RWPE1 (cell line): ENCODE data around the gene STRIP1.
A peak's percentile ranks its signal among the peaks of the same experiment; 100 is the strongest.

Source experiments
- CTCF ChIA-PET: fragments of 350-600 bp; sonication (Branson Sonifier 250); formaldehyde crosslinking; extraction: SDS; loops from one replicate; lab custom pipeline; 2021; lab: Yijun Ruan, JAX
- POLR2A ChIA-PET: fragments of 400-600 bp; formaldehyde crosslinking; extraction: SDS; loops from one replicate; lab custom pipeline; 2020; ENCODE audit warnings: antibody characterized with exemption; ENCODE audit not compliant: low non-redundant PET; lab: Yijun Ruan, JAX
- DNase-seq: peaks from one replicate; pipeline ENCODE4 v3.0.0; 2012; ENCODE audit warnings: low spot score
- H3K27ac ChIP-seq: fragments of 450-650 bp; 2 replicates; pipeline ENCODE4 v1.5.1; 2017
- TF ChIP-seq, protein P1 (sequence below): fragments of 450-650 bp; conservative IDR thresholded peaks from 2 replicates; pipeline ENCODE4 v1.5.1; 2017; ENCODE audit warnings: low read depth, mild to moderate bottlenecking

The STRIP1 gene

DNA sequence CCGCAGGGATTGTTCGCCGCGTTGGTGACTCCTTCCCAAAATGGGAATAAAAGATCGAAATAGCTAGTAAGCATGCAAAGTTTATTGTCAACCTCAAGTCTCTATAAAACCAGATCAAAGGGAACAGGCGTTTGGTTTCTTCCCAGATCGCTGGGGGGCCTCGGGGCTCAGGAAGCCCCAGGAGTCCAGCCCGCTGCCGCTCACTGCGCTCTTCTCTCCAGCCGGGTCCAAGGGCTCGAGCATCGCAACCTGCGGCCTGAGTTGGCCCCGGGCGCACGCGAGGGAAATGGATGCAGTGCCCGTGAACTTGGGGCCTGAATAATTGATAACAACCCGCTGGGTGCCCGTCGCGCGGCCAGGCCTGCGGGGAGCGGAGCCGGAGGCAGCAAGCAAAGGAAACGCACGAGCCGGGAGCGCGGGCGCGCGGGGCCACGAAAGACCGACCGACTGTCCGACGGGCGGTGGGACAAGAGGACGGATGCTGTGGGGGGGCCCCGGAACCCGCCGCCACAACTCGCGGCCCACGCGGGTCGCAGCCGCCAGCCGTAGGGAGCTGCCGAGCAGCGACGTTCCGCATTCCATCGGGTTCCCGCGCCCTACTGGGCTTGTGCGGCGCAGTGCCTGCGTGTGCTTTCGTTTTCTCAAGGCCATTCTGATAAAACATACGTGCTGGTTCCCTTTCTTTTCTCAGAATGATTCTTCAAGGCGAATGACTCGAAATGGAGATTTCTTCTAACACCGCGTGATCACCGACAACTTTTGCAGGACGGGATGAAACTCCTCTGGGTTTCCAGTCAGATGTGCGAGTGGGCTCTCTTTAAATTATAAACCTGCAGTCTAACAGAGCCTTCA is 50.0 kb downstream of the STRIP1 start:
- POLR2A ChIA-PET = no interaction called here
- CTCF ChIA-PET = no interaction called here
- TF ChIP-seq, protein P1, sequence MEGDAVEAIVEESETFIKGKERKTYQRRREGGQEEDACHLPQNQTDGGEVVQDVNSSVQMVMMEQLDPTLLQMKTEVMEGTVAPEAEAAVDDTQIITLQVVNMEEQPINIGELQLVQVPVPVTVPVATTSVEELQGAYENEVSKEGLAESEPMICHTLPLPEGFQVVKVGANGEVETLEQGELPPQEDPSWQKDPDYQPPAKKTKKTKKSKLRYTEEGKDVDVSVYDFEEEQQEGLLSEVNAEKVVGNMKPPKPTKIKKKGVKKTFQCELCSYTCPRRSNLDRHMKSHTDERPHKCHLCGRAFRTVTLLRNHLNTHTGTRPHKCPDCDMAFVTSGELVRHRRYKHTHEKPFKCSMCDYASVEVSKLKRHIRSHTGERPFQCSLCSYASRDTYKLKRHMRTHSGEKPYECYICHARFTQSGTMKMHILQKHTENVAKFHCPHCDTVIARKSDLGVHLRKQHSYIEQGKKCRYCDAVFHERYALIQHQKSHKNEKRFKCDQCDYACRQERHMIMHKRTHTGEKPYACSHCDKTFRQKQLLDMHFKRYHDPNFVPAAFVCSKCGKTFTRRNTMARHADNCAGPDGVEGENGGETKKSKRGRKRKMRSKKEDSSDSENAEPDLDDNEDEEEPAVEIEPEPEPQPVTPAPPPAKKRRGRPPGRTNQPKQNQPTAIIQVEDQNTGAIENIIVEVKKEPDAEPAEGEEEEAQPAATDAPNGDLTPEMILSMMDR = no peak
- no peak for DNase-seq
- no peak overlapping the region for H3K27ac ChIP-seq

DNA sequence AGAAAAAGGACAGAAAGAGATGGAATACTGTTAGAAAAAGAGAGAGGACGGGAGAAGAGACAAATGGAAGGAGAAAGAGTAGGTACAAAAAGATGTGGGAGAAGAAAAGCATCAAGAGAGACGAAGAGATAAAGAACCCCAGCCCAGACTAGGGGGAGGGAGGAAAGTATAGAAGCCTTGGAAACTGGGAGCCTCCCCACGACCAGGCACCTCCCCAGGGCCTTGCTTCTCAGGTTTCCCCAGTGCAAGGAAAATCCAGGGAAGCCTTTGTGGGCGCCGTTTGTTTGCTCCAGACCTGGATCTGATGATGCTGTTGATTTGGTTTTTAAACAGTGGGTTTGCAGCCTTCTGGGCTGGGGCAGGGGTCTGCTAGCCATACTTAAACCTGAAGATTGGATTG is 51.2 kb downstream of the STRIP1 start:
- CTCF ChIA-PET = no interaction called here
- POLR2A ChIA-PET = no interaction called here
- no peak overlapping the region for H3K27ac ChIP-seq
- DNase-seq = no peak
- TF ChIP-seq, protein P1 = no peak

DNA sequence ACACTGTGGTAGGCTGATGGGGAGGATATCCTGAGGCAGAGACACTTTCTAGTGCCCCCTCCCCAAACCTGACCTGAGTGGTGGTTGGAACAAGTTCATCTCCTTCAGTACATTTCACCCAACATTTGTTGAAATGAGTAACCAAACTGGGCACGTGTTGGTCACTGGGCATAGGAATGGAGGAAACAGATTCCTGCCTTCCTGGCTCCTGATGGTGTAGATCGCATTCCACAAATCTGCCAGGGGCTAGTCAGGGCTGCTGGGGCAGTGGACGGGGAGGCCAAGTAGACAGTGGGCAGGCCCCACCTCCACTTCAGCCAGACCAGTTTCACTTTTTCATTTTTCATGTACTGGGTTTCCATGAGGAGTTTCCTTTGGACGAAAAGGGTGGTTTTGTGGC is 52.5 kb downstream of the STRIP1 start:
- ChIA-PET POLR2A (no interaction called here), CTCF (interaction anchor here (1.3 to 3.0 kb wide), 5 partner anchors 14 to 33 kb away, joined by 4 to 34 read pairs (median 5); no protein-coding TSS in a partner anchor)
- TF ChIP-seq, protein P1 = no peak
- no peak overlapping the region for H3K27ac ChIP-seq
- DNase-seq = no peak

DNA sequence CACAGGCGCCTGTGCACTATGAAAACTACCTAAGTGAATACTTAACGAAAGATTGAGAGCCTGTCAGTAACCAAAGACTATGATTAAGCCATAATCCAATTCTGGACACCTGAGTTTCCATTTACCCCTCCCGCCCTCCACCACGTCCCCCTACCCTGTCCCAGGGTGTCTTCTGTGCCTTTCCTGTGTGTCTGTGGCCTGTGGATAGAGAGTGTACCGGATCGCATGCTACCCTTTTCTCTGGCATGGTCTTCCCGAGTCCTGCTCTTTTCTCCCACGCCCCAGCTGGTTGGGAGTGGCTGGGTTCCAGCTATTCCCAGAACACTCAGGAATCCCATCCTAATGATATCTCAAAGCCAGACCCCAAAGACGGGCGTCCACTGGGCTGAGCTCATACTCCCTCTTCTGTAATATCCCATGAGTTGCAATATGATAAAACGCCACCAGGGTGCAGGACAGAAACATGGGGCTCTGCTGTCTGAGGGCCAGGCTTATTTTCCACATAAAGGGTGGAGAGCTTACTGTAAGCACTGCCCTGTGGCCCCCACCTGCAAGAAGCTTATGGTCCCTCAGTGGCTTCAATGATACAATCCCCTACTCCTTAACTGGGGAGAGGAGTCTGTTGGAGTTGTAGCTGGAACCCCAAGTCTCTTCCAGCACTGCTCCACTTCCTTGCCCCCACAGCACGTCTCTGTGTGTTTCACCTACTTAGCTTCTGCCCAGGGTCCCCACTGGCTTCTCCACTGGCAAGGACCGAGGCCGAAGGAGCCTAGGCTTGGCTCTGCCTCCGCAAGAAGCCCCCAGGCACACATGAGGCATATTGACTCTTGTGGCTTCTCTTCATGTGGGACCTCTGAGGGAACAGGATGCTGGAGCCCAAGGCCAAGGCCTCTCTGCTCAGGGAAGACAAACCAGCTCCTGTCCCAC is 53.7 kb downstream of the STRIP1 start:
- H3K27ac ChIP-seq = no peak overlapping the region
- ChIA-PET POLR2A (no interaction called here), CTCF (interaction anchor here (0.5 to 3.0 kb wide), 22 partner anchors 9 to 892 kb away, joined by 3 to 34 read pairs (median 4); no protein-coding TSS in a partner anchor)
- TF ChIP-seq, protein P1 = peak; percentile 65
- peak; percentile 72 for DNase-seq

DNA sequence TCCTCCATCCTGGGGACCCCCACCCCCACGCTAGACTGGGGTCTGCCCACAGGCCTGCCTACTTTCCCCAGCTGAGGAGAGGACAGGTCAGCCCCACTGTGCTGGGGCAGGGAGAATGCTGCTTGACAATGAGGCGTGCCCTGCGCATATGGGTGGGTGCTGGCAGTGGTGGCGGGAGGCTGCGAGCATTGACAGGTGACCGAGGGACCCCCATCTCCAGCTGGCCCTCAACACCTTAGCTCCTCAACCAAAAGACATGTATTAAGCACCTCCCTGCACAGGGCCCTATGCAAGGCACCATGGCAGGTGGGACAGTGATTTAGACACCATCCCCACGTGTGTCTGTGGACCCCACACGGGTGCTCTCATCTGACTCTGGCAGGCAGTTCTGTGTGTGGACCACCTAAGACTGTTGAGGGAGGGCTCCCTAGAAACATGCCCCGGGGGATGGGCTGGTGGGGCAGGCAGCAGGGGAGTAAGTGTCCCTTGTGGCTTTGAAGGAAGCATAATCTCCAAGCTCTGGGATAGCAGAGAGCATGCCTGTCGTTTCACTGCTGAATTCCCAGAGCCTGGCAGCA is 54.4 kb downstream of the STRIP1 start:
- TF ChIP-seq, protein P1 = no peak

More for the DNA sequence above, 54.4 kb downstream of the STRIP1 start:
- ChIA-PET CTCF (interaction anchor here (0.5 to 3.0 kb wide), 15 partner anchors 10 to 407 kb away, joined by 3 to 34 read pairs (median 4); no protein-coding TSS in a partner anchor), POLR2A (no interaction called here)
- no peak overlapping the region for H3K27ac ChIP-seq
- DNase-seq = no peak
